B cell (primary cell): ENCODE data around the gene DCHS2. TPM values are rescaled to one million over a fixed set of nuclear protein-coding genes. Genes with fewer than 3 reads are reported as not detected.

Experiments used
- ATAC-seq: fragments of 200-7000 bp; cut with Tn5 transposase; one replicate; pipeline ENCODE4 v1.10.0; 2021; ENCODE audit warnings: low read depth, mild to moderate bottlenecking, moderate number of reproducible peaks, moderate library complexity
- CTCF ChIA-PET: fragments of 350-600 bp; sonication (Branson Sonifier 250); formaldehyde crosslinking; loops from one replicate; lab custom pipeline; 2021; ENCODE audit warnings: antibody characterized with exemption, inconsistent platforms; lab: Charles Lee
- POLR2A ChIA-PET: fragments of 350-600 bp; sonication (Branson Sonifier 250); formaldehyde crosslinking; loops from one replicate; lab custom pipeline; 2021; ENCODE audit warnings: antibody characterized with exemption; lab: Charles Lee
- DNase-seq: peaks from one replicate; pipeline ENCODE4 v3.0.0; 2013
- H2AFZ ChIP-seq: 2 replicates; pipeline ENCODE4 v1.6.1; 2012; ENCODE audit warnings: mild to moderate bottlenecking, low read depth, low read length; ENCODE audit not compliant: insufficient read depth, poor library complexity, severe bottlenecking
- H3K27ac ChIP-seq, 2 donors: 1 replicate in 1 of 2; 2 replicates in 1 of 2; pipeline ENCODE4 v1.5.1; 2012 to 2013; ENCODE audit warnings: low read length in 2 of 2, mild to moderate bottlenecking in 2 of 2, moderate library complexity in 1 of 2
- H3K27me3 ChIP-seq, 4 experiments: fragments of 200-600 bp in 1 of 4; sonication (generic) in 1 of 4; replicated peaks in 1 of 4; 1 replicate in 2 of 4; 2 replicates in 2 of 4; pipeline versions ENCODE4 v1.6.1 to v1.7.0; 2013 to 2016; ENCODE audit warnings: low read length in 3 of 4, mild to moderate bottlenecking in 2 of 4, mixed read lengths in 1 of 4, moderate library complexity in 1 of 4; ENCODE audit not compliant: insufficient read depth in 4 of 4, control insufficient read depth in 3 of 4; ENCODE audit errors: control extremely low read depth in 1 of 4
- H3K36me3 ChIP-seq, 2 experiments: replicated peaks in 1 of 2; 1 replicate in 1 of 2; 2 replicates in 1 of 2; pipeline versions ENCODE4 v1.6.1 to v1.7.1; 2013; ENCODE audit warnings: low read length in 1 of 2; ENCODE audit not compliant: insufficient read depth in 2 of 2, control insufficient read depth in 1 of 2; ENCODE audit errors: control extremely low read depth in 1 of 2, extremely low read depth in 1 of 2
- H3K4me1 ChIP-seq, 2 donors: fragments of 200-600 bp in 1 of 2; sonication (generic) in 1 of 2; 1 replicate in 1 of 2; 2 replicates in 1 of 2; pipeline versions ENCODE4 v1.5.1 to v1.6.1; 2013 to 2017; ENCODE audit warnings: low read length in 2 of 2; ENCODE audit not compliant: control insufficient read depth in 2 of 2, insufficient read depth in 2 of 2
- H3K4me2 ChIP-seq: replicated peaks from 2 replicates; pipeline ENCODE3; 2012; ENCODE audit warnings: mild to moderate bottlenecking, low read depth, low read length; ENCODE audit not compliant: poor library complexity, severe bottlenecking
- H3K4me3 ChIP-seq, 5 experiments: fragments of 200-600 bp in 1 of 5; sonication (generic) in 1 of 5; 1 replicate in 3 of 5; 2 replicates in 2 of 5; pipeline versions ENCODE4 v1.5.1 to v1.7.0; 2011 to 2016; ENCODE audit warnings: low read length in 4 of 5, mild to moderate bottlenecking in 4 of 5, low read depth in 2 of 5, control low read depth in 1 of 5, moderate library complexity in 1 of 5; ENCODE audit not compliant: insufficient read depth in 1 of 5; ENCODE audit errors: control extremely low read depth in 1 of 5, extremely low read depth in 1 of 5
- H3K79me2 ChIP-seq: fragments of 200-600 bp; sonication (generic); one replicate; pipeline ENCODE4 v1.6.0; 2016; ENCODE audit warnings: low read length; ENCODE audit not compliant: control insufficient read depth, insufficient read depth
- H3K9ac ChIP-seq: fragments of 200-600 bp; sonication (generic); 2 replicates; pipeline ENCODE4 v1.6.1; 2017; ENCODE audit warnings: mild to moderate bottlenecking, low read length, moderate library complexity
- H3K9me3 ChIP-seq, 3 donors: one replicate each; pipeline versions ENCODE4 v1.6.1 to v1.7.1; 2013; ENCODE audit warnings: low read length in 2 of 3; ENCODE audit not compliant: control insufficient read depth in 2 of 3, insufficient read depth in 1 of 3; ENCODE audit errors: control extremely low read depth in 1 of 3
- H4K20me1 ChIP-seq: 2 replicates; pipeline ENCODE4 v1.6.0; 2012; ENCODE audit warnings: mild to moderate bottlenecking, low read length; ENCODE audit not compliant: insufficient read depth, control insufficient read depth, poor library complexity, severe bottlenecking
- H3K27ac Mint-ChIP-seq: one replicate; pipeline ENCODE4 v1.8.0; 2021; ENCODE audit warnings: mixed read lengths
- H3K27me3 Mint-ChIP-seq: one replicate; pipeline ENCODE4 v1.8.0; 2021; ENCODE audit warnings: mixed read lengths
- H3K4me1 Mint-ChIP-seq: one replicate; pipeline ENCODE4 v1.8.0; 2021; ENCODE audit warnings: mixed read lengths
- H3K4me3 Mint-ChIP-seq: one replicate; pipeline ENCODE4 v1.8.0; 2021; ENCODE audit warnings: mixed read lengths
- H3K9me3 Mint-ChIP-seq: one replicate; pipeline ENCODE4 v1.8.0; 2022; ENCODE audit warnings: mixed read lengths; ENCODE audit not compliant: insufficient read depth
- CTCF ChIP-seq: fragments of 200-600 bp; IDR thresholded peaks from one replicate; pipeline ENCODE4 v1.8.0; 2022; ENCODE audit warnings: antibody characterized with exemption, mild to moderate bottlenecking
- EZH2 ChIP-seq: IDR thresholded peaks from 2 replicates; pipeline ENCODE4 v1.6.1; 2012; ENCODE audit warnings: borderline replicate concordance, low read depth, mild to moderate bottlenecking, moderate library complexity, low read length; ENCODE audit not compliant: insufficient read depth, poor library complexity, severe bottlenecking
- WGBS: methylation state at CpG from one replicate; pipeline ENCODE4 v1.1.5; 2013; ENCODE audit warnings: missing lambda C conversion rate; ENCODE audit not compliant: insufficient coverage; 5-methylcytosine and 5-hydroxymethylcytosine counted together
- intact Hi-C: fragments of 100-400 bp; cut with micrococcal nuclease; formaldehyde crosslinking; loops from one replicate; pipeline ENCODE4 v1.10.0; 2022
- polyA plus RNA-seq: library from polyadenylated mRNA; depleted of rRNA; stranded (reverse); fragments of >200 nt; gene quantifications from 2 replicates; pipeline ENCODE4 v1.2.3, GENCODE V29; 2012
- total RNA-seq, 2 donors: library from RNA; stranded (reverse); fragments of 120-200 nt in 1 of 2; gene quantifications; 1 replicate in 1 of 2; 2 replicates in 1 of 2; pipeline versions ENCODE4 v1.2.3 to v1.2.4, GENCODE V29; 2013 to 2022

Gene DCHS2
- total and polyA plus RNA-seq, 2 donors (not counting 1 experiment from before 2014, with no cell fraction given) = 0.02 to 0.06 TPM

- Histone ChIP-seq H3K4me1 (no peaks in the 10 kb centered on the region), H3K4me2 (no peak overlapping the region), H3K9me3 (peaks cover 0 to 4% (median 4%) of the 10 kb centered on the region in 3 donors), H4K20me1 (no peaks in the 10 kb centered on the region), H3K4me3 (no peak overlapping the region), H3K79me2 (no peaks in the 10 kb centered on the region), H3K36me3 (no peaks in the 10 kb centered on the region), H2AFZ (no peak overlapping the region), H3K27ac (no peak overlapping the region), H3K27me3 (peaks cover 0 to 8% (median 3%) of the 10 kb centered on the region in 4 experiments), H3K9ac (no peak overlapping the region)
- CTCF ChIA-PET = no interaction called here
- intact Hi-C loops = no loop called here
- Mint-ChIP-seq H3K9me3 (peaks cover 2% of the 10 kb centered on the region), H3K27me3 (peaks cover 35% of the 10 kb centered on the region), H3K4me1 (no peaks in the 10 kb centered on the region), H3K27ac (no peak overlapping the region), H3K4me3 (no peak overlapping the region)
- ATAC-seq = no peak
- DNase-seq = no peak
- no peak for TF ChIP-seq EZH2
- no peak for TF ChIP-seq CTCF
- POLR2A ChIA-PET = no interaction called here
These were observed 36.9 kb downstream of the DCHS2 start for GRCh38 chr4:154454710-154455109.

GRCh38 chr4:154452798-154453346 is 38.7 kb downstream of the DCHS2 start:
- no peaks in the 10 kb centered on the region for H4K20me1 ChIP-seq
- Mint-ChIP-seq H3K4me3 (no peak overlapping the region), H3K27ac (no peak overlapping the region), H3K4me1 (no peaks in the 10 kb centered on the region), H3K9me3 (peaks cover 2% of the 10 kb centered on the region), H3K27me3 (peaks cover 31% of the 10 kb centered on the region)
- no peak overlapping the region for H3K4me2 ChIP-seq
- TF ChIP-seq EZH2 = no peak
- TF ChIP-seq CTCF = no peak
- no peak overlapping the region for H3K9ac ChIP-seq
- no peaks in the 10 kb centered on the region for H3K36me3 ChIP-seq
- intact Hi-C loops = no loop called here
- no peak overlapping the region for H2AFZ ChIP-seq
- H3K9me3 ChIP-seq = peaks cover 0 to 4% (median 4%) of the 10 kb centered on the region in 3 donors
- 82% methylated on average over 4 of the region's 5 CpGs for WGBS
- POLR2A ChIA-PET = no interaction called here
- H3K79me2 ChIP-seq = no peaks in the 10 kb centered on the region
- peaks cover 0 to 5% (median 0%) of the 10 kb centered on the region in 4 experiments for H3K27me3 ChIP-seq
- CTCF ChIA-PET = interaction anchor here (1.0 kb wide), 1 partner anchor 11 kb away, joined by 4 read pairs; no protein-coding TSS in a partner anchor
- DNase-seq (no peak), ATAC-seq (no peak)
- no peaks in the 10 kb centered on the region for H3K4me1 ChIP-seq
- H3K27ac ChIP-seq = no peak overlapping the region
- H3K4me3 ChIP-seq = no peak overlapping the region
